ENCODE measurements around the gene EIF4H. TPM values are rescaled to one million over a fixed set of nuclear protein-coding genes. Genes with fewer than 3 reads are reported as not detected.
"Not testable (repeated sequence)": the region's sequence is repeated elsewhere in the genome, so short reads cannot be mapped to it uniquely, and the experiment has no call there.

The EIF4H gene
- total RNA-seq, 1 experiment from 2014 or later: 318 TPM

DNA sequence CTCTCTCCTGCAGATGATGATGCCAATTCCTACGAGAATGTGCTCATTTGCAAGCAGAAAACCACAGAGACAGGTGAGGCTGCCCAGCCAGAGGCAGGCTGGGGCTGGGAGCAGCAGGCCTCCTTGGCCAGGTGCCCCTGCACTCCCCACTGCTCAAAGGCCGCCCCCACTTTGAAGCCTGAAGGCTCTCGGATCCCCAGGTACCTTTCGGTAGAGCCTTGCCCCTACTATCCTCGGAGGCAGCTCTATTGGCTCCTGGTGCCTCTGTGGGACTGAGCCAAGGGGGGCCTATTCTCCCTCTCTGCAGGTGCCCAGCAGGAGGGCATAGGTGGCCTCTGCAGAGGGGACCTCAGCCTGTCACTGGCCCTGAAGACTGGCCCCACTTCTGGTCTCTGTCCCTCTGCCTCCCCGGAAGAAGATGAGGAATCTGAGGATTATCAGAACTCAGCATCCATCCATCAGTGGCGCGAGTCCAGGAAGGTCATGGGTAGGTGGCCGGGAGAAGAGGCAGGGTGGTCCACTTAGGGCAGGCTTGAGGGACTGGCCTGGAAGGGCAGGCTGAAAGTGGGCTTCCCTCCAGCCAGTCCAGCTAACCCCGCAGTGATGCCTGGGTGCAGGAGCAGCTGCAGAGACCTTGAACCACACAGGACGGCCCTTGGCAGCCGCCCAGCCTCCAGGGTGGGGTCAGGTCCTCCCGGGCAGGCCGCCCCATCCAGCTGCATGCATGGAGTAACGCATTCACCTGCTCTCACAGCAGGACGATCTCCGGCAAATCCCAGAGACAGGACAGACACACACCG is 49.8 kb downstream of the EIF4H start:
- POLR2A ChIA-PET: no interaction called here
- Histone ChIP-seq H3K4me1 (ENCODE audit: control insufficient read depth, insufficient read depth, low read length) (no peaks in the 10 kb centered on the region), H3K9me3 (ENCODE audit: control insufficient read depth, insufficient read depth, low read depth, low read length) (no peaks in the 10 kb centered on the region), H3K27ac (ENCODE audit: low read length) (no peak overlapping the region), H3K36me3 (ENCODE audit: control insufficient read depth, insufficient read depth, low read length) (no peaks in the 10 kb centered on the region), H3K27me3 (ENCODE audit: control insufficient read depth, insufficient read depth, low read length) (no peaks in the 10 kb centered on the region), H3K4me3 (ENCODE audit: low read depth in 2 of 2, low read length in 2 of 2) (no peak overlapping the region)
- in situ Hi-C loops (cut with HindIII; ENCODE audit: low pct_unique_long_range_greater_than_20kb, low sequenced_read_pairs) (no loop called here), intact Hi-C loops (cut with micrococcal nuclease; ENCODE audit: unreplicated experiment) (no loop called here)
- no TSS peak for BruUV-seq (replicated peaks)
- DNase-seq (ENCODE audit: low read depth, low spot score): no peak
- CTCF ChIA-PET: interaction anchor here (0.9 kb wide), 1 partner anchor 18 kb away, joined by 4 read pairs; no protein-coding TSS in a partner anchor
- TF ChIP-seq CTCF (IDR thresholded peaks at IDR 0.05): no peak
- peak; percentile 17; the same call in 1 of the 2 replicates for TF ChIP-seq POLR2AphosphoS5 (IDR thresholded peaks at IDR 0.05; ENCODE audit: low read depth, low read length)
- no peak for TF ChIP-seq SIN3A (IDR thresholded peaks at IDR 0.05; ENCODE audit: borderline replicate concordance, insufficient read depth, low read depth, low read length)
- TF ChIP-seq TCF7L2 (IDR thresholded peaks at IDR 0.05; ENCODE audit: low read depth, low read length): no peak
- no peak for TF ChIP-seq REST (IDR thresholded peaks at IDR 0.05; ENCODE audit: insufficient read depth in 1 of 2, low read depth in 2 of 2, low read length in 1 of 2)
- 0 out of 2 replicates have a peak, but pooled peaks have one; percentile 8 for ATAC-seq

- POLR2A ChIA-PET: no interaction called here
Observed at GRCh38 chr7:74224511-74224832, 50.3 kb downstream of the EIF4H start.

GRCh38 chr7:74224907-74225306 is 50.8 kb downstream of the EIF4H start:
- H3K27ac ChIP-seq (ENCODE audit: low read length); H3K27me3 ChIP-seq (ENCODE audit: control insufficient read depth, insufficient read depth, low read length); intact Hi-C loops (cut with micrococcal nuclease; ENCODE audit: unreplicated experiment); H3K4me3 ChIP-seq (ENCODE audit: low read depth in 2 of 2, low read length in 2 of 2); BruUV-seq (replicated peaks); H3K9me3 ChIP-seq (ENCODE audit: control insufficient read depth, insufficient read depth, low read depth, low read length); CTCF ChIA-PET; DNase-seq (ENCODE audit: low read depth, low spot score); POLR2A ChIA-PET; H3K36me3 ChIP-seq (ENCODE audit: control insufficient read depth, insufficient read depth, low read length); H3K4me1 ChIP-seq (ENCODE audit: control insufficient read depth, insufficient read depth, low read length); in situ Hi-C loops (cut with HindIII; ENCODE audit: low pct_unique_long_range_greater_than_20kb, low sequenced_read_pairs); ATAC-seq: not testable (repeated sequence)

More at GRCh38 chr7:74224511-74224832, 50.3 kb downstream of the EIF4H start:
- Histone ChIP-seq H3K4me3 (ENCODE audit: low read depth in 2 of 2, low read length in 2 of 2) (no peak overlapping the region), H3K27ac (ENCODE audit: low read length) (no peak overlapping the region), H3K36me3 (ENCODE audit: control insufficient read depth, insufficient read depth, low read length) (no peaks in the 10 kb centered on the region), H3K27me3 (ENCODE audit: control insufficient read depth, insufficient read depth, low read length) (no peaks in the 10 kb centered on the region), H3K9me3 (ENCODE audit: control insufficient read depth, insufficient read depth, low read depth, low read length) (no peaks in the 10 kb centered on the region), H3K4me1 (ENCODE audit: control insufficient read depth, insufficient read depth, low read length) (no peaks in the 10 kb centered on the region)
- CTCF ChIA-PET: no interaction called here
- no peak for ATAC-seq
- intact Hi-C loops (cut with micrococcal nuclease; ENCODE audit: unreplicated experiment) (no loop called here), in situ Hi-C loops (cut with HindIII; ENCODE audit: low pct_unique_long_range_greater_than_20kb, low sequenced_read_pairs) (no loop called here)
- no peak for DNase-seq (ENCODE audit: low read depth, low spot score)
- no TSS peak for BruUV-seq (replicated peaks)
- TF ChIP-seq POLR2AphosphoS5 (IDR thresholded peaks at IDR 0.05; ENCODE audit: low read depth, low read length) (0 out of 2 replicates have a peak, but pooled peaks have one; percentile 1), SIN3A (IDR thresholded peaks at IDR 0.05; ENCODE audit: borderline replicate concordance, insufficient read depth, low read depth, low read length) (no peak)

Data from Panc1 (cell line).